Thyroid gland (tissue), 4 donors: ENCODE measurements around the gene YIPF3. TPM values are rescaled to one million over a fixed set of nuclear protein-coding genes. Genes with fewer than 3 reads are reported as not detected.

Experiments used
- DNase-seq, 2 donors: peaks; one replicate each; pipeline ENCODE4 v3.0.0-alpha.2; 2019
- H3K27ac ChIP-seq, 3 donors: fragments of 200-600 bp; sonication (generic); 1 replicate in 2 of 3; 2 replicates in 1 of 3; pipeline ENCODE4 v1.5.1; 2016 to 2019; ENCODE audit warnings: mild to moderate bottlenecking in 1 of 3, moderate library complexity in 1 of 3
- H3K27me3 ChIP-seq: fragments of 200-600 bp; sonication (generic); one replicate; pipeline ENCODE4 v1.5.1; 2019
- H3K36me3 ChIP-seq, 2 donors: fragments of 200-600 bp; sonication (generic); one replicate each; pipeline ENCODE4 v1.5.1; 2016 to 2019
- H3K4me1 ChIP-seq, 2 donors: fragments of 200-600 bp; sonication (generic); one replicate each; pipeline ENCODE4 v1.5.1; 2017 to 2019
- H3K4me3 ChIP-seq, 3 donors: fragments of 200-600 bp; sonication (generic); replicated peaks in 1 of 3; 1 replicate in 2 of 3; 2 replicates in 1 of 3; pipeline ENCODE4 v1.5.1; 2016; ENCODE audit warnings: mild to moderate bottlenecking in 1 of 3
- H3K9me3 ChIP-seq: fragments of 200-600 bp; sonication (generic); one replicate; pipeline ENCODE4 v1.5.1; 2017
- CTCF ChIP-seq, 6 experiments: fragments of 200-600 bp in 3 of 6; fragments of 450-650 bp in 3 of 6; sonication (generic) in 3 of 6; IDR thresholded peaks; one replicate each; pipeline ENCODE4 v1.5.1; 2016 to 2019; ENCODE audit warnings: antibody characterized with exemption in 6 of 6, mild to moderate bottlenecking in 2 of 6, inconsistent platforms in 1 of 6, moderate library complexity in 1 of 6
- POLR2A ChIP-seq, 2 donors: fragments of 450-650 bp; IDR thresholded peaks; one replicate each; pipeline ENCODE4 v1.6.1; 2017; ENCODE audit warnings: antibody characterized with exemption in 2 of 2, mild to moderate bottlenecking in 2 of 2, moderate library complexity in 1 of 2
- WGBS, 2 donors: methylation state at CpG; one replicate each; pipeline ENCODE4 v1.1.5; 2017; 5-methylcytosine and 5-hydroxymethylcytosine counted together
- intact Hi-C: fragments of 100-400 bp; cut with DNase I; formaldehyde crosslinking; loops from one replicate; pipeline ENCODE4 v1.15.1; 2023
- total RNA-seq, 4 donors: library from RNA; depleted of rRNA; stranded (reverse); fragments of >200 nt; gene quantifications; one replicate each; pipeline ENCODE4 v1.2.3, GENCODE V29; 2016

The YIPF3 gene
- total RNA-seq, 4 donors from 2014 or later, result 126 to 145 (median 128) TPM

GRCh38 chr6:43494321-43494720 is 22.4 kb downstream of the YIPF3 start:
- peaks cover 9 to 17% of the 10 kb centered on the region in 2 donors for H3K4me1 ChIP-seq
- peaks cover 7 to 17% of the 10 kb centered on the region in 2 donors for H3K36me3 ChIP-seq
- 95 to 99% methylated on average over 6 of the region's 6 CpGs for WGBS, 2 donors
- TF ChIP-seq POLR2A (IDR thresholded peaks at IDR 0.05), result no peak
- no peak for TF ChIP-seq CTCF (IDR thresholded peaks at IDR 0.05)
- H3K4me3 ChIP-seq, result no peak overlapping the region
- H3K9me3 ChIP-seq, result no peaks in the 10 kb centered on the region
- intact Hi-C loops, result no loop called here
- no peaks in the 10 kb centered on the region for H3K27me3 ChIP-seq
- no peak for DNase-seq
- H3K27ac ChIP-seq, result no peak overlapping the region

GRCh38 chr6:43493833-43494232 is 22.9 kb downstream of the YIPF3 start:
- H3K9me3 ChIP-seq, result no peaks in the 10 kb centered on the region
- DNase-seq, result no peak
- H3K4me3 ChIP-seq, result no peak overlapping the region
- peaks cover 2 to 12% of the 10 kb centered on the region in 2 donors for H3K36me3 ChIP-seq
- intact Hi-C loops, result no loop called here
- H3K27me3 ChIP-seq, result no peaks in the 10 kb centered on the region
- H3K27ac ChIP-seq, result no peak overlapping the region
- 94 to 95% methylated on average over 7 of the region's 7 CpGs for WGBS, 2 donors
- TF ChIP-seq POLR2A (IDR thresholded peaks at IDR 0.05) (no peak), CTCF (IDR thresholded peaks at IDR 0.05) (no peak)
- H3K4me1 ChIP-seq, result peaks cover 9 to 14% of the 10 kb centered on the region in 2 donors

GRCh38 chr6:43493230-43493629 is 23.5 kb downstream of the YIPF3 start:
- TF ChIP-seq POLR2A (IDR thresholded peaks at IDR 0.05) (no peak), CTCF (IDR thresholded peaks at IDR 0.05) (no peak)
- WGBS, 2 donors, result 86 to 88% methylated on average over 2 of the region's 2 CpGs
- Histone ChIP-seq H3K27me3 (no peaks in the 10 kb centered on the region), H3K36me3 (peaks cover 0 to 6% of the 10 kb centered on the region in 2 donors), H3K4me1 (peaks cover 9 to 13% of the 10 kb centered on the region in 2 donors), H3K27ac (no peak overlapping the region), H3K4me3 (no peak overlapping the region), H3K9me3 (no peaks in the 10 kb centered on the region)
- DNase-seq, result no peak
- intact Hi-C loops, result no loop called here

GRCh38 chr6:43492673-43493072 is 24.1 kb downstream of the YIPF3 start:
- no peak for DNase-seq
- WGBS, 2 donors, result 82 to 87% methylated on average over 2 to 3 of the region's 3 CpGs
- no peaks in the 10 kb centered on the region for H3K9me3 ChIP-seq
- no peaks in the 10 kb centered on the region for H3K27me3 ChIP-seq
- no peak overlapping the region for H3K4me3 ChIP-seq
- H3K27ac ChIP-seq, result no peak overlapping the region
- TF ChIP-seq CTCF (IDR thresholded peaks at IDR 0.05) (no peak), POLR2A (IDR thresholded peaks at IDR 0.05) (no peak)
- intact Hi-C loops, result no loop called here
- peaks cover 9 to 13% of the 10 kb centered on the region in 2 donors for H3K4me1 ChIP-seq
- H3K36me3 ChIP-seq, result peaks cover 0 to under 1% of the 10 kb centered on the region in 2 donors

- Histone ChIP-seq H3K36me3 (no peaks in the 10 kb centered on the region), H3K9me3 (no peaks in the 10 kb centered on the region), H3K27me3 (no peaks in the 10 kb centered on the region), H3K4me1 (peaks cover 9 to 13% of the 10 kb centered on the region in 2 donors), H3K4me3 (no peak overlapping the region), H3K27ac (no peak overlapping the region)
- 61 to 71% methylated on average over 6 to 10 of the region's 10 CpGs for WGBS, 2 donors
- intact Hi-C loops, result no loop called here
- TF ChIP-seq POLR2A (IDR thresholded peaks at IDR 0.05), result no peak
- no peak for TF ChIP-seq CTCF (IDR thresholded peaks at IDR 0.05)
- DNase-seq, result peak; percentile 40 to 61
Observed at GRCh38 chr6:43491750-43492661, 24.7 kb downstream of the YIPF3 start.
